ENCODE measurements around the gene TENT5C. TPM values are rescaled to one million over a fixed set of nuclear protein-coding genes. Genes with fewer than 3 reads are reported as not detected.

TENT5C gene
- total RNA-seq, 1 experiment from 2014 or later, result not detected

DNA sequence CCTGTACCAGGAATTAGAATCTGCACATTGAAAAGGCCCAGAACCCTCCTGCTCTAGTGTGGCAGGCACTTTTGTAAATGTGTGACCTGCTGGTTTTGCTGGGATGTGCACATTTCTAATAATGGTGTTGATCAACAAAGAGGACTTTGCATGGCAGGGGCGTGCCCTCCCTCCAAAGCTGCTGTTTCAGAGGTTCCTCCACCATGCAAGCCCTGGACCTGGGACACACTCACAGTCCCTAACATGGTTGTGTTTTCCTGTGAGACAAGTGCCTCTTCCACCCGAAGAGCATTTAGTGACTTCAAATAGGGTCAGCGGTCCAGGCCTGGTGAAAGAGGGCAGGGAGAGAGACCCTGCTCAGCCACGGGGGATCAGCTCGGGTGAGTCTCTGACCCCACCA lies 28.1 kb downstream of the TENT5C start:
- CTCF ChIA-PET, result no interaction called here
- no peak overlapping the region for H3K27ac Mint-ChIP-seq (ENCODE audit: low read depth, unreplicated experiment)
- H3K9me3 Mint-ChIP-seq (ENCODE audit: unreplicated experiment), result no peaks in the 10 kb centered on the region
- POLR2A ChIA-PET, result no interaction called here
- DNase-seq (ENCODE audit: unreplicated experiment), result no peak
- H3K4me3 Mint-ChIP-seq (ENCODE audit: unreplicated experiment), result no peak overlapping the region
- H3K36me3 Mint-ChIP-seq (ENCODE audit: insufficient read depth, unreplicated experiment), result no peaks in the 10 kb centered on the region
- TF ChIP-seq, protein P1, sequence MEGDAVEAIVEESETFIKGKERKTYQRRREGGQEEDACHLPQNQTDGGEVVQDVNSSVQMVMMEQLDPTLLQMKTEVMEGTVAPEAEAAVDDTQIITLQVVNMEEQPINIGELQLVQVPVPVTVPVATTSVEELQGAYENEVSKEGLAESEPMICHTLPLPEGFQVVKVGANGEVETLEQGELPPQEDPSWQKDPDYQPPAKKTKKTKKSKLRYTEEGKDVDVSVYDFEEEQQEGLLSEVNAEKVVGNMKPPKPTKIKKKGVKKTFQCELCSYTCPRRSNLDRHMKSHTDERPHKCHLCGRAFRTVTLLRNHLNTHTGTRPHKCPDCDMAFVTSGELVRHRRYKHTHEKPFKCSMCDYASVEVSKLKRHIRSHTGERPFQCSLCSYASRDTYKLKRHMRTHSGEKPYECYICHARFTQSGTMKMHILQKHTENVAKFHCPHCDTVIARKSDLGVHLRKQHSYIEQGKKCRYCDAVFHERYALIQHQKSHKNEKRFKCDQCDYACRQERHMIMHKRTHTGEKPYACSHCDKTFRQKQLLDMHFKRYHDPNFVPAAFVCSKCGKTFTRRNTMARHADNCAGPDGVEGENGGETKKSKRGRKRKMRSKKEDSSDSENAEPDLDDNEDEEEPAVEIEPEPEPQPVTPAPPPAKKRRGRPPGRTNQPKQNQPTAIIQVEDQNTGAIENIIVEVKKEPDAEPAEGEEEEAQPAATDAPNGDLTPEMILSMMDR (IDR thresholded peaks at IDR 0.05; ENCODE audit: unreplicated experiment), result no peak
- no TSS peak for BruUV-seq (replicated peaks)
- H3K4me1 Mint-ChIP-seq (ENCODE audit: insufficient read depth, unreplicated experiment), result no peaks in the 10 kb centered on the region
- H3K27me3 Mint-ChIP-seq (ENCODE audit: insufficient read depth, unreplicated experiment), result peaks cover 9% of the 10 kb centered on the region
- intact Hi-C loops (cut with micrococcal nuclease), result no loop called here

DNA sequence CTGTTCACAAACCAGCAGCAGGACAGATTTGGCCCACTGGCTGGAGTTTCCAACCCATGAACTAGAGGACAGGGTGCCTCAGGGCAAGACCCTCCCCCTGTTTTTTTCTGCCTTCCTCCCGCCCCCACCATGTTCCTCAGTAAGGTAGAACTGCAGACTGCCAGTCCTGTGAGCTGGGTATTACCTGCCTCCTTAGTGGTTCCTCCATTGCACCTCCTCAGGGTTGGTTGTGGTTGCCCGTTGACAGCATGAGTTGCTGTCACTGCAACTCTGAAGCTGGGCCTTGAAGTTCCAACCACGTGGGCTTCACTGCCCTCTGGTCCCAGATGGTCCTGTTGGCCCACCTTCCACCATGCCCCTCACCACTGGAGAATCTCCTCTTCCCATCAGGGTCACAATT lies 28.8 kb downstream of the TENT5C start:
- DNase-seq (ENCODE audit: unreplicated experiment), result no peak
- BruUV-seq (replicated peaks), result no TSS peak
- intact Hi-C loops (cut with micrococcal nuclease), result no loop called here
- POLR2A ChIA-PET, result no interaction called here
- no peaks in the 10 kb centered on the region for H3K36me3 Mint-ChIP-seq (ENCODE audit: insufficient read depth, unreplicated experiment)
- no peak overlapping the region for H3K4me3 Mint-ChIP-seq (ENCODE audit: unreplicated experiment)
- no peaks in the 10 kb centered on the region for H3K9me3 Mint-ChIP-seq (ENCODE audit: unreplicated experiment)
- TF ChIP-seq, protein P1 (IDR thresholded peaks at IDR 0.05; ENCODE audit: unreplicated experiment), result no peak
- peaks cover 2% of the 10 kb centered on the region for H3K27me3 Mint-ChIP-seq (ENCODE audit: insufficient read depth, unreplicated experiment)
- no peak overlapping the region for H3K27ac Mint-ChIP-seq (ENCODE audit: low read depth, unreplicated experiment)
- CTCF ChIA-PET, result interaction anchor here (0.8 kb wide), 1 partner anchor 123 kb away, joined by 3 read pairs; no protein-coding TSS in a partner anchor
- no peaks in the 10 kb centered on the region for H3K4me1 Mint-ChIP-seq (ENCODE audit: insufficient read depth, unreplicated experiment)

DNA sequence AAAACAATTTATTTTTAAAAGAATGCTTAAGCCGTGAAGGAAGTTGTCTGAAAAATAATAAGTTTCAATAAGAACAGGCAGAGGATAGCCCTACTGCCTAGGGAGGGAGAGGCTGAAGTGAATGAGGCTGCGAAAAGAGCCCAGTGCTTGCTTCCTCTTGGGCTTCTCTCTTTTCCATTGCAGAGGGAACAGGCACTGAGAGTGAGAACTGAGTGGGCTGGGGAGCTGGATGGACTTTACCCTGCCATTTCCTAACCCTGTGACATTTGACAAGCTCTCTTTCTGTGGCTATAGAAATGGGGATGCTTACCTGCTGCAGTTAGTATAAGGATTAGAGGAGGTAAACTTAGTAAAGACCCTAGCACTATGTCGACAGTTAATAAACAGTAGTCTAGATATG lies 30.0 kb downstream of the TENT5C start:
- no TSS peak for BruUV-seq (replicated peaks)
- no peaks in the 10 kb centered on the region for H3K27me3 Mint-ChIP-seq (ENCODE audit: insufficient read depth, unreplicated experiment)
- ChIA-PET CTCF (interaction anchor here (0.8 kb wide), 1 partner anchor 100 kb away, joined by 3 read pairs; no protein-coding TSS in a partner anchor), POLR2A (no interaction called here)
- H3K27ac Mint-ChIP-seq (ENCODE audit: low read depth, unreplicated experiment), result no peak overlapping the region
- intact Hi-C loops (cut with micrococcal nuclease), result no loop called here
- no peaks in the 10 kb centered on the region for H3K4me1 Mint-ChIP-seq (ENCODE audit: insufficient read depth, unreplicated experiment)
- TF ChIP-seq, protein P1 (IDR thresholded peaks at IDR 0.05; ENCODE audit: unreplicated experiment), result no peak
- no peaks in the 10 kb centered on the region for H3K36me3 Mint-ChIP-seq (ENCODE audit: insufficient read depth, unreplicated experiment)
- H3K4me3 Mint-ChIP-seq (ENCODE audit: unreplicated experiment), result no peak overlapping the region
- no peaks in the 10 kb centered on the region for H3K9me3 Mint-ChIP-seq (ENCODE audit: unreplicated experiment)
- no peak for DNase-seq (ENCODE audit: unreplicated experiment)

DNA sequence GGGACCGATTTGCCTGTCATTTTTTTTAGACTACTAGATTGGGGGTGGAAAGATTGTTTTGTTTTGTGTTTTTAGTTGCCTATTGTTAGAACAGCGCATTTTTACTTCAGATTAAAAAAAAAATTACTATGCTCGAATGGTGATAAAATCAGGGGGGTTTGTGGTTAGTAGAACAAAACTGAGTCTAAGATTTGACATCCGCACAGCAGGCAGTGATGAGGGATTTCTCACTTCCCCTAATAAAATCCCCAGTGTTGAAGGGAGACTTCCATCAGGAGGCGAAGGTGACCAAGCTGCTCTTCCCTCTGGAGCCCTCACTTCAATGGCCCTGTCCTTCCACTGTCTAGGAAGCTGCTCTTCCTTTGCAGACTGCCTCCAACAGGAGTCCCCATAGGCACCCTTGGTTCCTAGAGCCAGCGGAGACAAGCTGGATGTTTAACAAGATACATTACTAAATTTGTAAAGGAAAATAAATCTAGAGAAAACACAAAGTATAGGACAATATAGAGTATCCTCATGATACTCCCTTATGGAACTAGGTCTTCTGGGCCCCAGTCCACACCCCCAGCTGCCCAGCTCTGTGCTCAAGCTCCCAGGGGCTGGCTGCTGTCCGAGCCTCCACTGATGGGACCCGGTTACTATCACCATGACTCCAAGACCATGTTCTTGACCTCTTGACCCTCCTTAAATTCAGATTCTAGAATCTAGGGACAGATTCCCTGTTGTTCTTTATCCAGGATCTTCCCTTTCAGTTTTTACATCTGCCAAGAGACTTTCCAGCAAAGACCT lies 31.0 kb downstream of the TENT5C start:
- intact Hi-C loops (cut with micrococcal nuclease), result no loop called here
- no peak for DNase-seq (ENCODE audit: unreplicated experiment)
- H3K27me3 Mint-ChIP-seq (ENCODE audit: insufficient read depth, unreplicated experiment), result no peaks in the 10 kb centered on the region
- H3K9me3 Mint-ChIP-seq (ENCODE audit: unreplicated experiment), result no peaks in the 10 kb centered on the region
- BruUV-seq (replicated peaks), result no TSS peak
- TF ChIP-seq, protein P1 (IDR thresholded peaks at IDR 0.05; ENCODE audit: unreplicated experiment), result no peak
- H3K27ac Mint-ChIP-seq (ENCODE audit: low read depth, unreplicated experiment), result no peak overlapping the region
- no peaks in the 10 kb centered on the region for H3K4me1 Mint-ChIP-seq (ENCODE audit: insufficient read depth, unreplicated experiment)
- H3K4me3 Mint-ChIP-seq (ENCODE audit: unreplicated experiment), result no peak overlapping the region
- ChIA-PET CTCF (interaction anchor here (0.6 kb wide), 1 partner anchor 121 kb away, joined by 3 read pairs; no protein-coding TSS in a partner anchor), POLR2A (no interaction called here)
- no peaks in the 10 kb centered on the region for H3K36me3 Mint-ChIP-seq (ENCODE audit: insufficient read depth, unreplicated experiment)
